KMS-11 (cell line): Measurements from ENCODE around the gene ZNF212.

Source experiments
- H2AFZ ChIP-seq: fragments of 200-600 bp; sonication (generic); 2 replicates; pipeline ENCODE4 v1.6.1; 2016; ENCODE audit warnings: antibody characterized with exemption, mixed run types, low read depth
- H3K27ac ChIP-seq: fragments of 200-600 bp; sonication (generic); 2 replicates; pipeline ENCODE4 v1.6.1; 2016; ENCODE audit warnings: mild to moderate bottlenecking, mixed run types
- H3K27me3 ChIP-seq: fragments of 200-600 bp; sonication (generic); 2 replicates; pipeline ENCODE4 v1.6.1; 2017; ENCODE audit warnings: mild to moderate bottlenecking, low read depth, mixed run types, moderate library complexity; ENCODE audit not compliant: insufficient read depth
- H3K36me3 ChIP-seq: fragments of 200-600 bp; sonication (generic); 2 replicates; pipeline ENCODE4 v1.6.1; 2017; ENCODE audit warnings: mild to moderate bottlenecking, mixed run types; ENCODE audit not compliant: insufficient read depth
- H3K4me1 ChIP-seq: fragments of 200-600 bp; sonication (generic); 2 replicates; pipeline ENCODE4 v1.6.1; 2016; ENCODE audit warnings: mild to moderate bottlenecking, low read depth, mixed run types; ENCODE audit not compliant: poor library complexity, severe bottlenecking
- H3K4me2 ChIP-seq: fragments of 200-600 bp; sonication (generic); 2 replicates; pipeline ENCODE4 v1.7.0; 2016; ENCODE audit warnings: mild to moderate bottlenecking, mixed run types
- H3K4me3 ChIP-seq: fragments of 200-600 bp; sonication (generic); IDR thresholded peaks from 2 replicates; pipeline ENCODE4 v1.6.1; 2017; ENCODE audit warnings: low read depth, low read length, mixed read lengths; ENCODE audit not compliant: insufficient read depth
- H3K79me2 ChIP-seq: fragments of 200-600 bp; sonication (generic); 2 replicates; pipeline ENCODE4 v1.6.1; 2016; ENCODE audit warnings: low read depth, mixed run types; ENCODE audit not compliant: insufficient read depth
- H3K9ac ChIP-seq: fragments of 200-600 bp; sonication (generic); 2 replicates; pipeline ENCODE4 v1.6.1; 2016; ENCODE audit warnings: mild to moderate bottlenecking, mixed run types
- H4K20me1 ChIP-seq: fragments of 200-600 bp; sonication (generic); 2 replicates; pipeline ENCODE4 v1.6.1; 2016; ENCODE audit warnings: mild to moderate bottlenecking, mixed run types; ENCODE audit not compliant: insufficient read depth
- CTCF ChIP-seq: fragments of 200-600 bp; sonication (generic); conservative IDR thresholded peaks from 2 replicates; pipeline ENCODE4 v1.6.1; 2017; ENCODE audit warnings: low read depth, mild to moderate bottlenecking, antibody characterized with exemption, low read length, moderate library complexity, mixed read lengths

ZNF212 gene

GRCh38 chr7:149289856-149290255, 50.4 kb downstream of the ZNF212 start:
- no peaks in the 10 kb centered on the region for H3K36me3 ChIP-seq
- H4K20me1 ChIP-seq: no peaks in the 10 kb centered on the region
- no peaks in the 10 kb centered on the region for H3K79me2 ChIP-seq
- H3K27me3 ChIP-seq: no peaks in the 10 kb centered on the region
- no peak overlapping the region for H2AFZ ChIP-seq
- H3K4me3 ChIP-seq: no peak overlapping the region
- no peak overlapping the region for H3K4me2 ChIP-seq
- no peak for TF ChIP-seq CTCF
- no peak overlapping the region for H3K9ac ChIP-seq
- no peak overlapping the region for H3K27ac ChIP-seq
- peaks cover 10% of the 10 kb centered on the region for H3K4me1 ChIP-seq

GRCh38 chr7:149291036-149291780, 51.8 kb downstream of the ZNF212 start:
- no peak overlapping the region for H3K27ac ChIP-seq
- H3K36me3 ChIP-seq: no peaks in the 10 kb centered on the region
- H3K27me3 ChIP-seq: no peaks in the 10 kb centered on the region
- no peak overlapping the region for H2AFZ ChIP-seq
- H4K20me1 ChIP-seq: no peaks in the 10 kb centered on the region
- no peak for TF ChIP-seq CTCF
- H3K4me3 ChIP-seq: no peak overlapping the region
- H3K9ac ChIP-seq: no peak overlapping the region
- no peaks in the 10 kb centered on the region for H3K79me2 ChIP-seq
- peaks cover 4% of the 10 kb centered on the region for H3K4me1 ChIP-seq
- no peak overlapping the region for H3K4me2 ChIP-seq

GRCh38 chr7:149291781-149292461, 52.5 kb downstream of the ZNF212 start:
- Histone ChIP-seq H3K27ac (no peak overlapping the region), H3K4me1 (peaks cover 4% of the 10 kb centered on the region), H3K9ac (no peak overlapping the region), H4K20me1 (no peaks in the 10 kb centered on the region), H3K36me3 (no peaks in the 10 kb centered on the region), H3K27me3 (no peaks in the 10 kb centered on the region), H3K4me2 (no peak overlapping the region), H3K79me2 (no peaks in the 10 kb centered on the region), H3K4me3 (no peak overlapping the region), H2AFZ (no peak overlapping the region)
- TF ChIP-seq CTCF: no peak

- Histone ChIP-seq H4K20me1 (no peaks in the 10 kb centered on the region), H2AFZ (no peak overlapping the region), H3K4me3 (no peak overlapping the region), H3K36me3 (no peaks in the 10 kb centered on the region), H3K27ac (no peak overlapping the region), H3K79me2 (no peaks in the 10 kb centered on the region), H3K27me3 (no peaks in the 10 kb centered on the region), H3K4me1 (peaks cover 4% of the 10 kb centered on the region), H3K4me2 (no peak overlapping the region), H3K9ac (no peak overlapping the region)
- TF ChIP-seq CTCF: no peak; the same call in 1 of the 2 replicates
Measured at GRCh38 chr7:149292462-149292823, 53.0 kb downstream of the ZNF212 start.
